ENCODE results near the gene GLRX. TPM values are rescaled to one million over a fixed set of nuclear protein-coding genes. Genes with fewer than 3 reads are reported as not detected.

GLRX gene
- total and polyA plus RNA-seq, 2 of the 13 experiments (the other 11 are each of a cell fraction or from before 2014, with no cell fraction given), result 63.8 to 499 TPM

DNA sequence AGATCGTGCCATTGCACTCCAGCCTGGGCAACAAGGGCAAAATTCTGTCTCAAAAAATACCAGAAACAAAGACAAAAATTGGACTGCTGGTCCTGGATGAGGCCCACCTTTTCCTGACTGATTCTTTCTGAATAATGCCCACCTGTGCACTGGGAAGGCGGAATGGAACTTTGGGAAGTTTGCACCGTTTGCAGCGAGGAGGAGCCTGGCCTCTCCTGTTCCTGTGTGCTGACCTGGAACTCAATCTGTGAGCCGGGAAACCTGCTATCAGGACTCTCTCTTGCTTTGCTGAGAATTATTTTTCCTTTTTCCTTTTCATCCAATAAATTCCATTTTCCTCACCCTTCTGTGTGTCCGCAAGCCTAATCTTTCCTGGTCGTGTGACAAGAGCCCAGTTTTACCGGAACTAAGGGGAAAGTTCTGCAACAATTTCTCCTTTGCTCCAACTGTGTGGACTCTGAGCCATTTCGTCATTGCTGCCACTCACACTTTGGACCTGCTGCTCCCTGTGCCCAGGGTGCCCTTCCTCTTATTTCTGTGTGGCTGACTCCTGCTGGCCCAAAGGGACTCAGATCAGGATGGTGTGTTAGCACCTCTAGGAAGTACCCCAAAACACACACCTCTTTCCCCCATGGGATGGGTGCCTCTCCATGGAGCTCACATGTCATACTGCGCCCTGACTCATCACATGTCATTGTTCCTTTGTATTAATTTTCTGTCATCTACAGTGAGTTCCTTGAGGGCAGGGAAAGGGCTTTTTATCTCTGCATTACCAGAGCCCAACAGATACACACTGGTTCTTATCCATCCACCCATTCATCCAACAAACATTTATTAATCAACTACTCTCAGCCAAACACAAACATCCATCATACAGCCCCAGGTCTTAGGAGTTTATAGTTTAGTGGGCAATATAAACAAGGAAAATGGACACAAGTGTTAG lies 4.7 kb upstream of the GLRX start (continued):
- TF ChIP-seq SAFB2 (CRISPR knock-in tag; IDR thresholded peaks at IDR 0.05; ENCODE audit: borderline replicate concordance, low read depth) (no peak), SP1 (IDR thresholded peaks at IDR 0.05) (no peak), SP1 (CRISPR knock-in tag; IDR thresholded peaks at IDR 0.05) (peak; percentile 29; the same call in 1 of the 2 replicates), TP53 (CRISPR knock-in tag; conservative IDR thresholded peaks at IDR 0.05) (0 out of 2 replicates have a peak, but pooled peaks have one; percentile 53), ZUFSP (CRISPR knock-in tag; IDR thresholded peaks at IDR 0.05; ENCODE audit: borderline replicate concordance) (no peak), DRAP1 (CRISPR knock-in tag; IDR thresholded peaks at IDR 0.05) (0 out of 2 replicates have a peak, but pooled peaks have one; percentile 34), MAFG (CRISPR knock-in tag; IDR thresholded peaks at IDR 0.05) (no peak), DNMT1 (CRISPR knock-in tag; IDR thresholded peaks at IDR 0.05) (no peak), ZNF800 (CRISPR knock-in tag; IDR thresholded peaks at IDR 0.05) (no peak), ATF5 (CRISPR knock-in tag; IDR thresholded peaks at IDR 0.05; ENCODE audit: low read depth) (0 out of 2 replicates have a peak, but pooled peaks have one; percentile 59), SP4 (CRISPR knock-in tag; IDR thresholded peaks at IDR 0.05) (no peak), THAP9 (CRISPR knock-in tag; IDR thresholded peaks at IDR 0.05; ENCODE audit: borderline replicate concordance) (no peak)
- TF ChIP-seq, protein P1, sequence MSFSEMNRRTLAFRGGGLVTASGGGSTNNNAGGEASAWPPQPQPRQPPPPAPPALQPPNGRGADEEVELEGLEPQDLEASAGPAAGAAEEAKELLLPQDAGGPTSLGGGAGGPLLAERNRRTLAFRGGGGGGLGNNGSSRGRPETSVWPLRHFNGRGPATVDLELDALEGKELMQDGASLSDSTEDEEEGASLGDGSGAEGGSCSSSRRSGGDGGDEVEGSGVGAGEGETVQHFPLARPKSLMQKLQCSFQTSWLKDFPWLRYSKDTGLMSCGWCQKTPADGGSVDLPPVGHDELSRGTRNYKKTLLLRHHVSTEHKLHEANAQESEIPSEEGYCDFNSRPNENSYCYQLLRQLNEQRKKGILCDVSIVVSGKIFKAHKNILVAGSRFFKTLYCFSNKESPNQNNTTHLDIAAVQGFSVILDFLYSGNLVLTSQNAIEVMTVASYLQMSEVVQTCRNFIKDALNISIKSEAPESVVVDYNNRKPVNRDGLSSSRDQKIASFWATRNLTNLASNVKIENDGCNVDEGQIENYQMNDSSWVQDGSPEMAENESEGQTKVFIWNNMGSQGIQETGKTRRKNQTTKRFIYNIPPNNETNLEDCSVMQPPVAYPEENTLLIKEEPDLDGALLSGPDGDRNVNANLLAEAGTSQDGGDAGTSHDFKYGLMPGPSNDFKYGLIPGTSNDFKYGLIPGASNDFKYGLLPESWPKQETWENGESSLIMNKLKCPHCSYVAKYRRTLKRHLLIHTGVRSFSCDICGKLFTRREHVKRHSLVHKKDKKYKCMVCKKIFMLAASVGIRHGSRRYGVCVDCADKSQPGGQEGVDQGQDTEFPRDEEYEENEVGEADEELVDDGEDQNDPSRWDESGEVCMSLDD (CRISPR knock-in tag; IDR thresholded peaks at IDR 0.05; ENCODE audit: borderline replicate concordance), result peak; percentile 49; the same call in 1 of the 2 replicates
- TF ChIP-seq, protein P2, sequence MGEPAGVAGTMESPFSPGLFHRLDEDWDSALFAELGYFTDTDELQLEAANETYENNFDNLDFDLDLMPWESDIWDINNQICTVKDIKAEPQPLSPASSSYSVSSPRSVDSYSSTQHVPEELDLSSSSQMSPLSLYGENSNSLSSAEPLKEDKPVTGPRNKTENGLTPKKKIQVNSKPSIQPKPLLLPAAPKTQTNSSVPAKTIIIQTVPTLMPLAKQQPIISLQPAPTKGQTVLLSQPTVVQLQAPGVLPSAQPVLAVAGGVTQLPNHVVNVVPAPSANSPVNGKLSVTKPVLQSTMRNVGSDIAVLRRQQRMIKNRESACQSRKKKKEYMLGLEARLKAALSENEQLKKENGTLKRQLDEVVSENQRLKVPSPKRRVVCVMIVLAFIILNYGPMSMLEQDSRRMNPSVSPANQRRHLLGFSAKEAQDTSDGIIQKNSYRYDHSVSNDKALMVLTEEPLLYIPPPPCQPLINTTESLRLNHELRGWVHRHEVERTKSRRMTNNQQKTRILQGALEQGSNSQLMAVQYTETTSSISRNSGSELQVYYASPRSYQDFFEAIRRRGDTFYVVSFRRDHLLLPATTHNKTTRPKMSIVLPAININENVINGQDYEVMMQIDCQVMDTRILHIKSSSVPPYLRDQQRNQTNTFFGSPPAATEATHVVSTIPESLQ (CRISPR knock-in tag; conservative IDR thresholded peaks at IDR 0.05), result no peak

Data from HepG2 (cell line).